ENCODE results near the gene ECI1.

Gene ECI1

DNA sequence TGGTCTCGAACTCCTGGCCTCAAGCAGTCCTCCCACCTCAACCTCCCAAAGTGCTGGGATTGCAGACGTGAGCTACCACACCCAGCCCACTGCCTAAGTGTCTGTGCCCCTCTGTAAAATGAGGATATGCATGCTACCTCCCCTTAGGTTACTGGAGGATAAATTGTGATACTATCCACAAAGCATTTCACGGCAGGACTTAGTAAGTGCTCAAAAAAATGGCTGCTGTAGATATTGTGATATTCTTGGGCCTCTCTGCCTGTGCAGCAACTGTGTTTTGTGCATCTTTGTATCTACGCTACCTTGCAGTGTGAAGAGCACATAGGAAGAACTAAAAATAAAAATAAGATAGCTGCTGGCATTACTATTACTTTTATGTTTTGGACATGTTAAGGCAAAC, 53.1 kb downstream of the ECI1 start:
- Mint-ChIP-seq H3K9me3 (no peaks in the 10 kb centered on the region), H3K4me3 (peak overlapping the region; percentile 39), H3K36me3 (no peaks in the 10 kb centered on the region), H3K4me1 (peaks cover 8% of the 10 kb centered on the region), H3K27me3 (peaks cover 12% of the 10 kb centered on the region), H3K27ac (no peak overlapping the region)
- ATAC-seq (ENCODE audit: low read depth) (no peak), DNase-seq (ENCODE audit: low spot score in 2 of 2) (no peak)

DNA sequence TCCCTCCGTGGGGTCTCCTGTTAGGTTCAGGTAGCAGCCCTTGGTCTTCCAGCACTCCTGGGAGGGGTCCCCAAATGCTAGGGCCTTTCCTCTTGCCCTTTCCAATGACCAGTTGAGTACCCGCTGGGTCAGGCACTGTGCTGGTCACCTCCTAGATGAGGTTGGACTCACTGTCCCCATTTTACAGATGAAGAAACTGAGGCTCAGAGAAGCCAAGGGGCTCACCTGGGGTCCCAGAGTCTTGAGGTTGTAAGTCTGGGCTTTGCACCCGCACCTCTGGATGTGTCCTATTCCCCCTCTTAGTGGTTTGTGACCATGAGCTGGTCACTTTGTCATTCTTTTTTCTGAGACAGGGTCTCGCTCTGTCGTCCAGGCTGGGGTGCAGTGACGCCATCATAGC, 53.6 kb downstream of the ECI1 start:
- DNase-seq (ENCODE audit: low spot score in 2 of 2): no peak
- peaks cover 8% of the 10 kb centered on the region for H3K4me1 Mint-ChIP-seq
- H3K27ac Mint-ChIP-seq: no peak overlapping the region
- no peaks in the 10 kb centered on the region for H3K36me3 Mint-ChIP-seq
- no peak for ATAC-seq (ENCODE audit: low read depth)
- H3K27me3 Mint-ChIP-seq: peaks cover 12% of the 10 kb centered on the region
- peak overlapping the region; percentile 41 for H3K4me3 Mint-ChIP-seq
- no peaks in the 10 kb centered on the region for H3K9me3 Mint-ChIP-seq

DNA sequence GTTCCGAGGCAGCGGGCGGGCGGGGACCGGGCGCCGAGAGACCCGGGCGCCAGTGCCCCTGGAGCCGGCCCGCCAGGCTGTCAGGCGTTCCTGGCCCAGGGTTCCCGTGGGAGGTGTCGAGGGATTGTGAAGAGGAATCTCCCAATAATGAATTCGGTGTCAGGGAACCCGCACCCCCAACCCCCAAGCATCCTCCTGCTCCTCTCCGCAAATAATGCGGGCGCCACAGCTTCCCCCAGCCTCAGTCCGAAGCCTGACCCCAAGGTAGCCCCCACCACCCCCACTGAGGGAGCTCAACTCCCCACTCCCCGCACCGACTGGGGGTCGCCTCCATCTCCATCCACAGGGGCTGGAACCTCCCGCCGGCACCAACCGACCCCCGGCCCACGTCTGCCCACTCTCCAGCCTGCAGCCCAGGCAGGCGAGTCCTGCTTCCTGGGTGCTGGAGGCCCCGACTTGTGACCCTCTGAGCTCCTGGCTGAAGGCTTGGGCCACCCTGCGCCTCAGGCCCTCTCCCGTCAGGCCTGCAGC, 54.3 kb downstream of the ECI1 start:
- no peak for ATAC-seq (ENCODE audit: low read depth)
- Mint-ChIP-seq H3K36me3 (no peaks in the 10 kb centered on the region), H3K4me1 (peaks cover 8% of the 10 kb centered on the region), H3K27ac (no peak overlapping the region), H3K9me3 (no peaks in the 10 kb centered on the region), H3K4me3 (peak overlapping the region; percentile 79), H3K27me3 (peaks cover 17% of the 10 kb centered on the region)
- DNase-seq (ENCODE audit: low spot score in 2 of 2): no peak

DNA sequence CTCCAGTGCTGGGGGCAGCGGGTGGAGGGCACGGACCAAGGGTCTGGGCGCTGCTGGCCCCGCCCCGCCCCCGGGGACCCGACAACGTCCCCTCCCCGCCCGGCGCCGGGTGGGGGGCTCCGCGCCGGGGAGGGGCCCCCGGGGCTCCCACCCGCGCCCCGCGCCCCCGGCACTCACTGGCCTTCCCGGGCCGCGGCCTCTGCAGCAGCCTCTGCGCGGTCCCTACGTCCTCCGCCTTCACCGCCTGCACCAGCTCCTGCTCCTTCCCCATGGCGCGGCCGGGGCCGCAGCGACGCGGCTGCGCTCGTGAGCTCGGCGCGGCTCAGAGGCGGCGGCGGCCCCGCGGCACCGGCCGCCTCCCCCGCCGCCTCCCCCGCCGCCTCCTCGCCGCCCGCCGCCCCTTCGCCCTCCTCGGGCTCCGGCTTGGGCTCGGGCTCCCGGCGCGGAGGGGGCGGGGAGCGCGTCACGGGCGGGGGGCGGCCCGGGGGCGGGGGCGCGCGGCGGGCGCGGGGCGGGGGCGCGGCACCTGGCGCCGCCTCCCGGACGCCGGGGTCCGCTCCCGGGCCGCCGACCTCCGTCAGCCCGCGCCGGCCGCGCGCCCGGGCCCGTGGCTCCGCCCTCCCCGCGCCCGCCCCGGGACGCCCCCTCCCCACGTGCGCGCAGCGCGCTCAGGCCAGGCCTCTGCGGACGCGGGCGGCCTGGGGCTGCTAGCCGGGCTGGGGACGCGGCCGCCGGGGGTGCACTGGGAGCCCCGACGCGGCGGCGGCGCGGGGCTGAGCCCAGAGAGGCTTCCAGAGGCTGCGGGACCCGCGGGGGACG, 55.0 kb downstream of the ECI1 start, which contains the start of gene CASKIN1:
Gene CASKIN1 (minus strand): TSS at position 444 of the 819 bp plus-strand sequence. CDS start 173 bp downstream, at position 271.
- Mint-ChIP-seq H3K9me3 (no peaks in the 10 kb centered on the region), H3K4me3 (peak within 1 kb of the TSS; percentile 79), H3K27me3 (peaks cover 17% of the 10 kb centered on the region), H3K27ac (no peak within 1 kb of the TSS), H3K36me3 (no peaks in the 10 kb centered on the region), H3K4me1 (peaks cover 8% of the 10 kb centered on the region)
- no peak for DNase-seq (ENCODE audit: low spot score in 2 of 2)
- ATAC-seq (ENCODE audit: low read depth): peak; percentile 53

DNA sequence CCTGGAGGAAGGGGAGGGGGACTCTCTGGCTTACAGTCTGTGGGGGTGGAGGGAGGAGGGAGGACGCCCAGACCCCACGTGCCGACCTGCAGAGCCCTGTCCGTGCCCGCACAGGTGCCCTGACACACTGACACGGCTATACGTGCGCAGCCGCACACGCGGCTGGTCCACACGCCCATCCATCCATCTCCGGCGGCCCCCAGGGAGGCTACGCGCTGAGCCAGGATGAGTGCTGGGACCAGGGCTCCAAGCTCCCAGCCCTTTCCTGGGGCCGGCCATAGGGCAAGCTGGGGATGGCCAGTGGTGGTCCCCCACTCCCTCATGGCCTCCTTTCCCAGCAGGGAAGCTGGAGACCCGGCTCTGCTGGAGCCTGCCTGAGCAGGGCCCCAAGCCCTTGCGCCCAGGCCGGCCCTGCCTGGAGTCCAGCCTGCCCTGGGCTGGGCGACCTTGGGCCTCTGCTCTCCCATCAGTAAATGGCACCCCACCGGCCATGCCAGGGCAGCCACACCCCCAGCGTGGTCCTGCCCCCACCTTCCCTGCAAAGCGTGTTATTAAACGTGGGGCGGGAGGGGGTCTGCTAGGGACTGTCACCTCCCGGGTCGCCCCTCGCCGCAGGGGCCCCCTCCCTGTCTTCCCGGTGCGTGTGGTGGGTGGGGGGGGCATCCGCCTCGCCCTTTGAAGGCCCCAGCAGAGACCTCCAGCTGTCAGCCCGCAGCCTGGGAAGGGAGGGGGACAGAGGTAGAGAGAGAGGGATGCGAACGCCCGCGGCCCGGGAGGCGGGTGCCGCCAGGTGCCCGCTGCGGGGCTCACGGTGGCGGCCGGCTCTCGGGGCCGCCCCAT, 55.8 kb downstream of the ECI1 start:
- ATAC-seq (ENCODE audit: low read depth) (peak; percentile 28), DNase-seq (ENCODE audit: low spot score in 2 of 2) (no peak)
- H3K36me3 Mint-ChIP-seq: no peaks in the 10 kb centered on the region
- H3K4me1 Mint-ChIP-seq: peaks cover 8% of the 10 kb centered on the region
- peaks cover 17% of the 10 kb centered on the region for H3K27me3 Mint-ChIP-seq
- no peaks in the 10 kb centered on the region for H3K9me3 Mint-ChIP-seq
- no peak overlapping the region for H3K27ac Mint-ChIP-seq
- H3K4me3 Mint-ChIP-seq: peak overlapping the region; percentile 64

DNA sequence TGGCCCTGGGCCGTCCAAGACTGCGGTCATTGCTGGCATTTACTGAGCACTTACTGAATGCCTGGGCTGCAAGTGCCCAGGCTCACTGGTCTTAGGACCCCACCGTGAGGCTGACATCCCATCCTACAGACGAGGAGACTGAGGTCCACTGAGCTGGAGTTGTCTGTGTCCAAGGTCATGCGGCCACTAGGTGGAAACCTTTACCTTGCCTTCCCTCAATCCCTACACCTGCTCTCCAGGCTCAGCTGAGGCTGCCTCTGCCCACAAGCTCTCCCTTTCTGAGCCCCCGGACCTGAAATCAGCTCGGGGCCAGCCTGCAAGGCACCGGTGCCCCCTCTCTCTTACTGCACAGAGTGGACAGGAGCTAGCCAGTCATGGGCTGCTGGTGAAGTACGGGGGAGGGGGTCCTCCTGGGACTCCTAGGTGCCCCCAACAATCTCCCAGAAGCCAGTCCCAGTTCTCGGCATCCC, 56.5 kb downstream of the ECI1 start:
- no peaks in the 10 kb centered on the region for H3K9me3 Mint-ChIP-seq
- ATAC-seq (ENCODE audit: low read depth): peak; percentile 86
- DNase-seq (ENCODE audit: low spot score in 2 of 2): peak; percentile 51 to 52
- H3K36me3 Mint-ChIP-seq: no peaks in the 10 kb centered on the region
- H3K27ac Mint-ChIP-seq: no peak overlapping the region
- H3K4me3 Mint-ChIP-seq: peak overlapping the region; percentile 27
- H3K4me1 Mint-ChIP-seq: peaks cover 8% of the 10 kb centered on the region
- H3K27me3 Mint-ChIP-seq: peaks cover 17% of the 10 kb centered on the region

DNA sequence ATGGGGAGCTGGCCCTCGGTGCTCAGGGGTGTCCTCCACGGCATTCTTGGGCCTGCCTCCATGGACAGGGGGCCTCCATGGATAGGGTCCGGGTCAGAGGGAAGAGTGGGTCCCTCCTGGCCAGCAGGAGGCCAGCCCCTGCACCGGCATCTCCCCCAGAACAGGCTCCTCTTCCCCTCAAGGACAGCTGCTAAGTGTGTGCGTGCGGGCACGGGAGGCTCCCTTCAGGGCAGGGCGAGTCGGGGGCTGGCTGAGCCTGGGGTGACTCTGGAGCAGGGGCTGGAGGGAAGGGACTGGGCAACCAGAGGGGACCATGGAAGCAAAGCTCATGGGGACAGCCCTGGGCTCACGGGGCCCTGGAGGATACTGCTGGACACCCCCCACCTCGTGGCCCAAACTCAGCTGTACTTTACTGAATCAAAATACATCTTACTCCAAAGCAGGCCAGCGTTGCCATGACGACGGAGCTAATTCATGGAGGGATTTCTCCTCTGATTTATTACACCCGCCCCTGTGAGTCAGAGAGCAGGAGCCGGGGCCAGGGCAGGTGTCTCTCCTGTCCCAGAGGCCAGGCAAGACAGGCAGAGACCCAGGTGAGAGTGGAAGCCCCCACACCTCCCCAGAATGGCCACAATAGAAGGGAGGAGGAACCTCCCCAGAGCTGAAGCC, 57.1 kb downstream of the ECI1 start:
- Mint-ChIP-seq H3K27me3 (peaks cover 17% of the 10 kb centered on the region), H3K4me3 (no peak overlapping the region), H3K4me1 (peaks cover 8% of the 10 kb centered on the region), H3K9me3 (no peaks in the 10 kb centered on the region), H3K27ac (no peak overlapping the region), H3K36me3 (no peaks in the 10 kb centered on the region)
- no peak for ATAC-seq (ENCODE audit: low read depth)
- DNase-seq (ENCODE audit: low spot score in 2 of 2): no peak

DNA sequence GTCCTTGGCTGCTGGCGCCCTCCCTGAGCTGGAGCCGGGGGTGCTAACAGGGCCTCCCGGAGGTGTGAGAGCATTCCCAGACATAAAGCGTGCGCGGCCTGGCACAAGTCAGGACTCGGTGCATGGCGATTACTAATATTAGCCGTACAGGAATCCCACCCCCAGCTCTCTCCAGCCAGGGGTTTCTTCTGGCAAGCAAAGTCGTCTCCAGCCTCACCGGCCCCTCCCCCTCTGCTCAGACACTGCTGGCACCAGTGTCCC, 60.0 kb downstream of the ECI1 start:
- ATAC-seq (ENCODE audit: low read depth): no peak
- H3K9me3 Mint-ChIP-seq: no peaks in the 10 kb centered on the region
- peaks cover 12% of the 10 kb centered on the region for H3K27me3 Mint-ChIP-seq
- peaks cover 4% of the 10 kb centered on the region for H3K4me1 Mint-ChIP-seq
- no peak overlapping the region for H3K4me3 Mint-ChIP-seq
- DNase-seq (ENCODE audit: low spot score in 2 of 2): no peak
- H3K36me3 Mint-ChIP-seq: no peaks in the 10 kb centered on the region
- no peak overlapping the region for H3K27ac Mint-ChIP-seq

DNA sequence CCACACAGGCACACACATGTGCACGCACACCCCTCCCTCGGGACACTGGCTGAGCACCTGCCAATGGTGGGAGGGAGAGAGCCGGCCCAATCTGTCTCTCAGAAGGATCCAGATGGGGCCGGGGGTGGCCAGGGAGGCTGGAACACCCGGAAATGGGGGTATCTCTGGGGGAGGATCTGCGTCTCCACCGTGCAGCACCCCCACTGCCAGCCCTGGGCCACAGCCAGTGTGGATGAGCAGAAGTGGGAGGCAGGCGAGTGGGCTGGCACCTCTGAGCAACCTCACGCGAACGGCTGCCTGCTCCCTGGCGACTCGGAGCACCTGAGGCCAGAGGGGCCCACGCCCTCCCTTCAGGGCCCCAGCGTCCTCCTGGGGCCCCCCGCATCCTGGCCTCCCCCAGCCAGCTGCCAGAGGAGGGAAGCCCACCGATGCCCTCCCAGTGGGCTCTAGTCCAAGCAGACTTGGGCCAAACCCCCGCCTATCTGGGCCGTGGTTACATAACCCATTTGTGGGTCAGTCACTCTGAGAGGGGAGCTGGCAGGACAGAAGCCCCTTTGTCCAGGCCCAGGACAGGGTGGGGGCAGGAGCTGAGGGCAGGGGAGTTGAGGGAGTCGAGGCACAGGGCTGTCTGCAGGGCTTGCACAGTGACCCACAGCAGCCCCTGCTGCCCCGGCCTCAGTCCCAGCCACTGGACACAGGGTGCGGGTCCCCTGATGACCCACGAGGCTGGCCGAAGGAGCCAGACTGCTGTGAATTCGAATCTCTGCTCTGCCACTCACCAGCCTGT, 60.5 kb downstream of the ECI1 start:
- ATAC-seq (ENCODE audit: low read depth) (no peak), DNase-seq (ENCODE audit: low spot score in 2 of 2) (no peak)
- H3K27ac Mint-ChIP-seq: no peak overlapping the region
- H3K27me3 Mint-ChIP-seq: peaks cover 12% of the 10 kb centered on the region
- no peaks in the 10 kb centered on the region for H3K36me3 Mint-ChIP-seq
- H3K4me3 Mint-ChIP-seq: no peak overlapping the region
- H3K9me3 Mint-ChIP-seq: no peaks in the 10 kb centered on the region
- H3K4me1 Mint-ChIP-seq: peaks cover 4% of the 10 kb centered on the region

DNA sequence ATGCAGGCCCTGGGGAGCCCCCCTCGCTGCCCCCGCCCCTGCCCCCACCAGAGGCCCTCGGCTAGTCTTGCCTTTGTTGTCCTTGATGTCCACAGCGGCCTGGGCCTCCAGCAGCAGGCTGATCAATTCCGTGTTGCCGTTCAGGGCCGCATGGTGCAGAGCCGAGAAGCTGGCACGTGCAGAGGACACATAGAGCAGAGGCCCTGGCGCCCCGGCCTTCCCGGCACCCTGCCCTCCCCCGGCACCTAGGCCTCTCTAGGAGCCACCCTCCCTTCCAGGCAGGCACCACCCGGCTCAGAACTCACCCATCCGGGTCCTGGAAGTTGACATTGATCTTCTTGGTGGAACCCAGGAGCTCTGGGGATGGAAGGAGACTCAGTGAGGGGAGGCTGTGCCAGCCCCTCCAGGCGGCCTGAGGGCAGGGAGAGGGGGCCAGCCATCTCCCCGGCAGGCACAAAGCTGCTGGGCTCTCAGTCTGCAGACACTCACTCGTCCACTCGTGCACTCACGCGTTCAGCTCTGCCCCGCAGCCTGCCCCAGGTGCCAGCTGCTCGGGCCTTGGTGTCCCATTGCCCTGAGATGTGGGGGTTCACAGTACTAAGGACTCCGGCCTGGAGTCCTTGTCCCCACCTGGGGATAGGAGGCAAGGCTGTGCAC, 61.3 kb downstream of the ECI1 start:
- DNase-seq (ENCODE audit: low spot score in 2 of 2) (no peak), ATAC-seq (ENCODE audit: low read depth) (no peak)
- peaks cover 12% of the 10 kb centered on the region for H3K27me3 Mint-ChIP-seq
- no peak overlapping the region for H3K4me3 Mint-ChIP-seq
- no peaks in the 10 kb centered on the region for H3K36me3 Mint-ChIP-seq
- H3K9me3 Mint-ChIP-seq: no peaks in the 10 kb centered on the region
- H3K27ac Mint-ChIP-seq: no peak overlapping the region
- H3K4me1 Mint-ChIP-seq: peaks cover 4% of the 10 kb centered on the region

All from memory B cell (primary cell).